Measurements from ENCODE around the gene ZNF576. TPM values are rescaled to one million over a fixed set of nuclear protein-coding genes. Genes with fewer than 3 reads are reported as not detected.
"Not testable (repeated sequence)": the region's sequence is repeated elsewhere in the genome, so short reads cannot be mapped to it uniquely, and the experiment has no call there.

Gene ZNF576
- total RNA-seq, 4 donors from 2014 or later: 4.2 to 16.8 (median 10.0) TPM

DNA sequence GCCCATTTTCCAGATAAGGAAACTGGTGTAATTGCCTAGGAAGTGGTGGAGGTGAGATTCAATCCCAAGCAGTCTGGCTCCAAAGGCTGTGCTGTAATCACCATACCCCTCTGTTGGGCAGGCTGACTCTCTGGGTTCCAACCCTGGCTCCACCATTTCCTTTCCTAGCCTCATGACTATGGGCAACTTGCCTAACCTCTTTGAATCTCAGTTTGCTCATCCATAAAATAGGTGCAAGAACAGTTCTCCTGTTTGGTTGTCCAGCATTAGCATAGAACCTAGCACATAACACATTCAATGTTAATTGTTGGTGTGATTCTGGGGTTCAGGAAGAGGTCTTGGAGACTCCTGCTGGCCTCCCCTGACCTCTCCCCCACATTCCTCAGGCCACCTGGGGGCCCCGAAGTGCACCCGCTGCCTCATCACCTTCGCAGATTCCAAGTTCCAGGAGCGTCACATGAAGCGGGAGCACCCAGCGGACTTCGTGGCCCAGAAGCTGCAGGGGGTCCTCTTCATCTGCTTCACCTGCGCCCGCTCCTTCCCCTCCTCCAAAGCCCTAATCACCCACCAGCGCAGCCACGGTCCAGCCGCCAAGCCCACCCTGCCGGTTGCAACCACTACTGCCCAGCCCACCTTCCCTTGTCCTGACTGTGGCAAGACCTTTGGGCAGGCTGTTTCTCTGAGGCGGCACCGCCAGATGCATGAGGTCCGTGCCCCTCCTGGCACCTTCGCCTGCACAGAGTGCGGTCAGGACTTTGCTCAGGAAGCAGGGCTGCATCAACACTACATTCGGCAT lies 2.2 kb downstream of the ZNF576 start:
- peaks cover 27 to 46% (median 29%) of the 10 kb centered on the region in 3 donors for H3K4me1 ChIP-seq
- TF ChIP-seq, protein P1, sequence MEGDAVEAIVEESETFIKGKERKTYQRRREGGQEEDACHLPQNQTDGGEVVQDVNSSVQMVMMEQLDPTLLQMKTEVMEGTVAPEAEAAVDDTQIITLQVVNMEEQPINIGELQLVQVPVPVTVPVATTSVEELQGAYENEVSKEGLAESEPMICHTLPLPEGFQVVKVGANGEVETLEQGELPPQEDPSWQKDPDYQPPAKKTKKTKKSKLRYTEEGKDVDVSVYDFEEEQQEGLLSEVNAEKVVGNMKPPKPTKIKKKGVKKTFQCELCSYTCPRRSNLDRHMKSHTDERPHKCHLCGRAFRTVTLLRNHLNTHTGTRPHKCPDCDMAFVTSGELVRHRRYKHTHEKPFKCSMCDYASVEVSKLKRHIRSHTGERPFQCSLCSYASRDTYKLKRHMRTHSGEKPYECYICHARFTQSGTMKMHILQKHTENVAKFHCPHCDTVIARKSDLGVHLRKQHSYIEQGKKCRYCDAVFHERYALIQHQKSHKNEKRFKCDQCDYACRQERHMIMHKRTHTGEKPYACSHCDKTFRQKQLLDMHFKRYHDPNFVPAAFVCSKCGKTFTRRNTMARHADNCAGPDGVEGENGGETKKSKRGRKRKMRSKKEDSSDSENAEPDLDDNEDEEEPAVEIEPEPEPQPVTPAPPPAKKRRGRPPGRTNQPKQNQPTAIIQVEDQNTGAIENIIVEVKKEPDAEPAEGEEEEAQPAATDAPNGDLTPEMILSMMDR (IDR thresholded peaks at IDR 0.05): no peak
- TF ChIP-seq POLR2A (IDR thresholded peaks at IDR 0.05): no peak
- DNase-seq: no peak
- no peaks in the 10 kb centered on the region for H3K9me3 ChIP-seq
- WGBS, 2 donors: 94 to 95% methylated on average over 13 to 14 of the region's 19 CpGs
- no peak overlapping the region for H3K4me3 ChIP-seq
- H3K27me3 ChIP-seq: no peaks in the 10 kb centered on the region
- no peak overlapping the region for H3K27ac ChIP-seq
- intact Hi-C loops (cut with DNase I): loop anchor here (10.0 kb wide), 1 partner anchor 64 kb away; the partner anchor contains the start of gene ZNF575
- peaks cover 2 to 59% (median 9%) of the 10 kb centered on the region in 3 donors for H3K36me3 ChIP-seq

DNA sequence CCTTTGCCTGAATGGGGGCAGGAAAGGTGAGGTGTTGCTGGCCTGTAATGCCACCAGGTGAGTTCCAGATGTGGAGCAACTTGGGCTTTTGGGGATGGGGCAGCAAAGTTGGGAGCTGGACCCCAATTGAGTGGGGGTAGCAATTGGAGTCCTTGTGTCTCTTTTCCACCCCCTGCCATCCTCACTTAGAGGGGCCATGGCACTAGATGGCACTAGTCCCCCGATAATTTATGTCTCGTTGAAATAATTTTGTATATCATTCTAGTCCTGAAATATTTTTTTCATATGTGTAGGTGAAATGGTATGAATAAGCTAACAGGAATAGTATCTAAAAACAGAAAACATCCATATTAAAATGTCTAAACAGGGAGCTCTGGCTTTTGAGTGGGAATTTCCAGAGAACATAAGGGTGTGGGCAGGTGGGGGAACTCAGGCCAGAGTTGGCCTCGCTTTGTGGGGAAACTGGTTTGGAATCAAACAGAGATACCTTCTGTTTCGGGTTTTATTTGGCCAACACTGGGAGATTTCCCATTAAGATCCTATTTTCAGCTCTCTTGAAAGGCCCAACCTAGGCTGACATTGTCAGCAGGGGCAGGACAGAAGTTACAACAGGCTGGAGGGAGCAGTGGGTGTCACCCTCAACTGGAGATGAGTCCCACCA lies 3.4 kb downstream of the ZNF576 start:
- no peak for DNase-seq
- WGBS, 2 donors: 66 to 72% methylated on average over 4 of the region's 4 CpGs
- intact Hi-C loops (cut with DNase I): loop anchor here (10.0 kb wide), 2 partner anchors 55 to 65 kb away; partner anchors contain the start of gene ZNF575
- Histone ChIP-seq H3K27ac (no peak overlapping the region), H3K4me1 (peaks cover 16 to 35% (median 22%) of the 10 kb centered on the region in 3 donors), H3K36me3 (peaks cover 0 to 52% (median 9%) of the 10 kb centered on the region in 3 donors), H3K9me3 (no peaks in the 10 kb centered on the region), H3K4me3 (no peak overlapping the region), H3K27me3 (no peaks in the 10 kb centered on the region)
- TF ChIP-seq, protein P1 (IDR thresholded peaks at IDR 0.05): no peak
- no peak for TF ChIP-seq POLR2A (IDR thresholded peaks at IDR 0.05)

DNA sequence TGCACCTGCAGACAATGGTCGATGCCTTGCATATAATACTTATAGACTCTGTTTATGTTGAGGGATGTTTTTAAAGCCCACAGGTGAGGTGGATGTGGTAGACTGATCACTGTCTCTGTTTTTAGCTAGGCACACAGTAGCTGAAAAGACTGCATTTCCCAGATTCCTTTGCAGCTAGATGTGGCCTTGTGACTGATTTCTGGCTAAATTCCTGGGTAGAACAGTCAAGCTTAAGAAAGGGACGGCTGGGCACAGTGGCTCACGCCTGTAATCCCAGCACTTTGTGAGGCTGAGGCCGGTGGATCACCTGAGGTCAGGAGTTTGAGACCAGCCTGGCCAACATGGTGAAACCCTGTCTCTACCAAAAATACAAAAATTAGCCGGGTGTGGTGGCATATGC lies 3.9 kb downstream of the ZNF576 start:
- intact Hi-C loops (cut with DNase I): loop anchor here (10.0 kb wide), 1 partner anchor 54 kb away; no protein-coding TSS in a partner anchor
- H3K27me3 ChIP-seq, H3K9me3 ChIP-seq, H3K27ac ChIP-seq, H3K4me3 ChIP-seq, DNase-seq: not testable (repeated sequence)
- peaks cover 13 to 29% (median 17%) of the 10 kb centered on the region in 3 donors for H3K4me1 ChIP-seq
- peaks cover 0 to 52% (median 9%) of the 10 kb centered on the region in 3 donors for H3K36me3 ChIP-seq
- 65 to 83% methylated on average over 1 to 5 of the region's 5 CpGs for WGBS, 2 donors

DNA sequence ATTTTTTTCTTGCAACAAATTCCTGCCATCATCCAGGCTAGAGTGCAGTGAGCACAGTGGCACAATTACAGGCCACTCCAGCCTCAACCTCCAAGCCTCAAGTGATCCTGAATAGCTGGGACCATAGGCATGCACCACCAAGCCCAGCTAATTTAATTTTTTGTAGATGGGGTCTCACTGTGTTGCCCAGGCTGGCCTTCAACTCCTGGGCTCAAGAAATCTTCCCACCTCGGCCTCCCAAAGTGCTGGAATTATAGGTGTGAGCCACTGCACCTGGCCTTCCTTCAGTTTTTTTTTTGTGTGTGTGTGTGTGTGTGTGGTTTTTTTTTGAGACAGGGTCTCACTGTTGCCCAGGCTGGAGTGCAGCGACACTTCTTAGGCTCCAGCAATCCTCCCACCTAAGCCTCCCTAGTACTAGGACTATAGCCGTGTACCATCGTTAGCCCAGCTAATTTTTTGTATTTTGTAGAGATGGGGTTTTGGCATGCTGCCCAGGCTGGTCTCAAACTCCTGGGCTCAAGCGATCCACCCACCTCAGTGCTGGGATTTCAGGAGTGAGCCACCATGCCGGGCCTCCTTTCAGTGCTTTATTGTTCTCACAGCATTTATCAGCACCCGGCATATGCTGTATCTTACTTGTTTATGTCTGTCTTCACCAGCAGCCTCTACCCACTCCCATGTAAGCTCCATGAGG lies 9.6 kb downstream of the ZNF576 start:
- no peak for DNase-seq
- intact Hi-C loops (cut with DNase I): loop anchor here (10.0 kb wide), 1 partner anchor 49 kb away; no protein-coding TSS in a partner anchor
- 70 to 78% methylated on average over 6 to 7 of the region's 7 CpGs for WGBS, 2 donors
- Histone ChIP-seq H3K4me3 (no peak overlapping the region), H3K27ac (peak overlapping the region in 3 of 4 donors; percentile 51 to 70 (median 56)), H3K36me3 (peaks cover 0 to 54% (median 6%) of the 10 kb centered on the region in 3 donors), H3K4me1 (peaks cover 0 to 23% (median 9%) of the 10 kb centered on the region in 3 donors), H3K27me3 (no peaks in the 10 kb centered on the region), H3K9me3 (no peaks in the 10 kb centered on the region)
- no peak for TF ChIP-seq POLR2A (IDR thresholded peaks at IDR 0.05)
- TF ChIP-seq, protein P1 (IDR thresholded peaks at IDR 0.05): no peak

DNA sequence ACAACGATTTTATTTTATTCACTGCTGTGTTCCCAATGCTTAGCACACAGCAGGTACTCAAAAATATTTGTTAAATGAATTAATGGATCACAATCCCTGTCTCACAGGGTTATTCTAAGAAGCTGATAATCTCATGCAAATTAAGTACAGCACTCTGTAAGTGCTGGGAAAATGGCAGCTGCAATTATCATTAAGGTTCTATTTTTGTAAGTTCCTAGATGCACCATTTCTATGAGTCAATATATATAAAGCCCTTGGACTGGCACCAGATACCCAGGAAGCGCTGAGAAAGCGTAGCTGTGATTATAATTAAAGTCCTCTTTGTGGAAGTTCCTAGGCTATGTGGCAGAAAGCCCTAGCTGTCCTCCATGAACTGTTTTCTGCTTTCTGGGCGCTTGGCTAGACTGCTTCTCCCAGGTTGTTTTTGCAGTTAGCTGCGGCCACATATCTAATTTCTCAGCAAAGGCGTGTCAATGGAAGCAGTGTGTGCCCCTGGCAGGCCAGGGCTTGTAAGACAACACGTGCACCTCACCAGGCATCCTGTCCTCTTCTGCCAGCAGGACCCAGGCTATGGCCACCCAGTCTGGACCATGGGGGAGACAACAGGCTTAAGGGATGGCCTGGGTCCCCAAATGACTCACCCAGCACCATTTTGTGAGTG lies 10.3 kb downstream of the ZNF576 start:
- Histone ChIP-seq H3K27ac (peak overlapping the region; percentile 12 to 70 (median 54)), H3K4me1 (peaks cover 0 to 23% (median 9%) of the 10 kb centered on the region in 3 donors), H3K4me3 (no peak overlapping the region), H3K9me3 (no peaks in the 10 kb centered on the region), H3K27me3 (no peaks in the 10 kb centered on the region), H3K36me3 (peaks cover 0 to 54% (median 6%) of the 10 kb centered on the region in 3 donors)
- intact Hi-C loops (cut with DNase I): loop anchor here (10.0 kb wide), 1 partner anchor 48 kb away; no protein-coding TSS in a partner anchor
- TF ChIP-seq, protein P1 (IDR thresholded peaks at IDR 0.05): no peak
- TF ChIP-seq POLR2A (IDR thresholded peaks at IDR 0.05): no peak
- DNase-seq: no peak
- WGBS, 2 donors: 52 to 65% methylated on average over 6 of the region's 7 CpGs

Measured in esophagus squamous epithelium (tissue), 5 donors.